Measurements from ENCODE around the gene TRMT10B.

GRCh38 chr9:37758747-37759146, 5.1 kb downstream of the TRMT10B start:
- TF ChIP-seq CTCF (IDR thresholded peaks at IDR 0.05; ENCODE audit: low read depth, low read length) (no peak), EZH2phosphoT487 (IDR thresholded peaks at IDR 0.05; ENCODE audit: low read depth) (no peak)
